ENCODE results near the gene MRPS27.

MRPS27 gene

GRCh38 chr5:72319976-72320752 is at the start of gene MRPS27, which contains the start of gene PTCD2:
MRPS27 (minus strand) TSS chr5:72320240; CDS start chr5:72320221, 19 bp downstream.
PTCD2 (plus strand) TSS chr5:72320373; CDS start chr5:72320383, 10 bp downstream.
- peak; percentile 96 for DNase-seq

DNA sequence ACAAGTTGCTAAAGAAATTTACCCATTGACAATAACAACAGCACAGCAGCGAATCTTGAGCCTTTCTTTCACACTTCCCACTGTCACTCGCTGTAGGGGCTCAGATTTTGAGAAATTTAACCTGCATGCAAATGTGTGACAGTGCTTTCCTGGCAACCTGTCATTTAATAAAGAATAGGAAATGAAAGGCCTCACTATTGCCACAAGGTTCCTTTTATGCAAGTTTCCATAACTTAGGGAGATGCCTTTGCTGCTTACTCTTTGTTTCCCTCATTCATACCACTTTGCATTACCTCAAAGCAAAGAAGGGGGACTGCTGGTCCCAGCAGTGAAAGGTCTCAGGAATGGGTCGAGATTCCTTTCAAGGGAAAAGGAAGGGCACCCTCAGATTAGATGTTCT is 49.7 kb upstream of the MRPS27 start:
- DNase-seq: no peak

GRCh38 chr5:72369301-72369700 is 49.3 kb upstream of the MRPS27 start:
- DNase-seq: no peak

DNA sequence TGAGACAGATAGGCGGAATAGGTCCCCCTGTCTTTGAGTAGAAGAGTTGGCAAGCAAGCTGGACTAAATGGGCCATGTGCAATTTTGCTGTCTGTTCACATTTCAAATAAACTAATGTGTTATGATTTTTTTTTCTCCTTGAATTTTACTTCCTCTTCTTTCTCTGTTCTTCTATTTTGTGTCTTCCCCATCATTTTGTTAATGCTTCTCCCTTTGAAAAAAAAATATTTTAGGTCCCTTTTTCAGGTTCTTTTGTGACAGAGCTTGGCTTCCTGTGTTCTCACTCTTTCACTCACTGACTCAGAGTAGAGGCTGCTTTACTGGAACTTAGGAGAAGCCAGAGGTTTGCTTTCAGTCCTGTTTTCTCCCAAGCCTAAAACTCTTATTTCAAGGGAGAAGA is 48.2 kb upstream of the MRPS27 start:
- no peak for DNase-seq

DNA sequence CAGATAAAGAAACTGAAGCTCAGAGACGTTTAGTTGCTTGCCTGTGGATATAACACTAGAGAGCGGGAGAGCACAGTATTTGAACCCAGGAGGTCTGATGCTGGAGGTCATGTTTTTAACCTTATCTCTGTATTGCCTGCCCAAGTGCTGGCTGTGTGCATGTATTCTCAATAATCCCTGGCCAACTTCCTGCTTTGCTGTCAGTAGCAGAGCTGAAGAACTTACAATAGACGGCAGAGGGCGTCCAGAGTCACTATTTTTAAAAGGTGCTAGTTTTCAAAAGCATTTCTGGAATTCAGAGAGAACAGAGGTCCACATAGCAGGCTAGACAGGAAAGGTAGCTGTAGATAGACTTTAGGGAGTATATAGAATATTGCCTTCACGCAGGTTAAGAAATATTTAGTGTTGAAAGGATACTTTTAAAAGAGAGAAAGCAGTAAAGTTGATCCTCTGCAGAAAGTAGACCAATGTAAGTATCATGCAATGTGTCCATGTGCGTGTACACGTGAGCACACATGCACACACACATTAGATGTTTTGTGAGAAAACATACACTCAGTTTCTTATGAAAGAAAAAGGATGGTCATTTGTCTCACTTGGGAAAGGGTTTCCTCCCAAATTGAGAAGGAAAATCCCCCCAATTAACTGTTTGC is 46.4 kb upstream of the MRPS27 start:
- peak; percentile 56 for DNase-seq

- DNase-seq: no peak
These were observed 44.9 kb upstream of the MRPS27 start for GRCh38 chr5:72364951-72365350.

DNA sequence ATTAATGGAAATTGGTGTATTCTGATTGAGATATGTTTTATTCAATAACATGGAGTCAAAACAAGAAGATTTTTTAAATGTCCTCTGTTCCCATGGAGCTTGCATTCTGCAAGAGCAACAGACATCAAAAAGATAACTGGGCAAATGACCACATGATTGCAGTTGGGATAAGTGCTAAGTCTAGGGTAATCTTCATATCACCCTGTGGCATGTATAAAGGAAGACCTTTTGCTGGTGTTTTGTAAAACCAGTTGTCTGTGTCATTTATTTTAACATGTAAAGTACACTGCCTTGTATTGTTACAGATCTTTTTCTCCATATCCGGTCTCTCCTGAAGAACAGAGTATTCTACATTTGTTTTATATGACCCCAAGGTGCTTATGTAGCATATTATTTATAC is 44.1 kb upstream of the MRPS27 start:
- no peak for DNase-seq

DNA sequence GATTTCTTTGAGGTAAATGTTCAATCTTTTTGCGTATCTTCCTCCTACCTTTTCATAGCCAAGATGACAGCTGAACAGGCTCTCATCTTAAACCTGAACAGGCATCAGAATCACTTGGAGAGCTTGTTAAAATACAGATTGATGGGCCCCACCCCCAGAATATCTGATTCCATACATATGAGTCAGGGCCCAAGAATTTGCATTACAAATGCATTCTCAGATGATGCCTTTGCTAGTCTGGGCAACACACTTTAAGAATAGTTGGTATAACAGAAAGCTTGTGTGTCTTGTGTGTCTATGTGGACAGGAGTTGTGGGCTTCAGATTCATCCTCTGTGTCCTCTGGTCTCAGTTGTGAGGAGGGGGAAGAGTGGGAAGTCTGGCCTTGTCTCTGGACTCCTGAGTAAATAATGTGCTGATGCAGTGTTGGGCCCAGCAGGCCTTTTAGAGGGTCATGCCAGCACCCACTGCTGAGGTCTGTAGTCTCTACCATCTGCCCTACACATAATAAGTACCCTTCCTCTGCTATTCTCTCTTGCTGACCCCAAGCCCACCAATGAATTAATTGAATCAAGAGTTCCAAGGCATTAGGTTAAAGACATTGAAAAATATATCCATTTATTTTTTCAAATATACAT is 43.2 kb upstream of the MRPS27 start:
- no peak for DNase-seq

GRCh38 chr5:72359886-72360285 is 39.8 kb upstream of the MRPS27 start:
- no peak for DNase-seq

DNA sequence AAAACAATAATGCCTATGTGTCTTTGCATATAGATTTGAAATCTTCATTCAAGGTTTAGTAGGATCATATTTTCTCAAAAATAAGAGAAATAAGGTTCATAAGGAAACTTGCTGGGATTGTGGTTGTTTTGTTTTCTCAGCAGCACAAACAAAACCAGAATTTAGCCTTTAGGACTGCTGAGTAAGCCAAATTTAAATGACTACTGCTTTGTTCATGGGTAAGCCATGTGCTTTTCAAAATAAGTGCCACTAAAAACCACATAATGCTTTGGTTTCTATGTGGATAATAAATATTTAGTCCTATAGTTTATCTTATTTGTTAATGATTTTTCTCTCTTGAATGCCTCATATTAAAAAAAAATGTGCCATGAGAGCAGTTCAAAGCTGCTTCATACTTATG is 38.9 kb upstream of the MRPS27 start:
- no peak for DNase-seq

- no peak for DNase-seq
These were observed 36.3 kb upstream of the MRPS27 start for GRCh38 chr5:72356361-72356760.

DNA sequence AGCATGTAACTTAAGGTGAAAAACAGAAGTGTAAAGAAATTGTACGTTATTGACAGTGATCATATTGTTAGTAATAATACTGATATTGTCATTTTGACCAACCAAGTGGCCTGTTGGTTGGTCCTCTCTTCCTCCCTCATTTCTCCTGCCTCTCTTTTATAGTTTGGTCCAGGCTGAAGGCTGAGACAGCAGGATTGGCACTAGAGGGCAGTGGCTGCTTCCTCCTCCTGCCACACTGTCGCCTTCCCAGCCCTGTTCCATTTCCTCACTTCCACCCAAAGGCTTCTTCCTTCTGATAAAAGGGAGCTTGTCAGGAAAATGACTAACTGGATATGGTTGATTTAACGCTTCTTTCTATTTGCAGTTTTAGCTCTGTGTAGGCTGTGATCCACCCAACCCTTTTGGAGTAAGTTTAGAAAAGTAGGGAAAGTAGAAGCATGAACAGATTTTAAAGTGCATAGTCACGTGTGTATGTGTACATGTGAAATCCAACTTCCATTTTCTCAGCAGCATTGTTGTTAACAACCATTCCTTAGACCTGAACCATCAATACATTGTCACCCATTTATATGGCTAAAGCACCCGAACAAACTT is 35.8 kb upstream of the MRPS27 start:
- DNase-seq: no peak

DNA sequence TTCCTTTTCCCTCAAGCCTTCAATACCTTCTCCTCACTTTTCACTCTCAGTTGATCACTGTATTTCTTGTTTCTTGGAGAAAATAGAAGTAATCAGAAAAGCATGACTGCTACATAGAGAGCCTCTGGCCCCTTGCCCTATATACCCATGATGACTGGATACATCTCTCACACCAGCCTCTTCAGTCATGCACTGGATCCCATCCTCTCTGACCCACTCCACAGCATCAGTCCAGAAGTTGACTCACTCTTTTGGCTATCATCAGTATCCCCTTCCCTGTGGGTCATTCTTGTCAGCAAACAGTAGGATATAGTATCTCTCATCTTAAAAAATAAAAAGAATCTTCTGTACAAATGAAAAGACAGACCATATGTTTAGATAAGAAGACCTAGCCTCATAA is 33.0 kb upstream of the MRPS27 start:
- DNase-seq: no peak

GRCh38 chr5:72352616-72353015 is 32.6 kb upstream of the MRPS27 start:
- DNase-seq: no peak

DNA sequence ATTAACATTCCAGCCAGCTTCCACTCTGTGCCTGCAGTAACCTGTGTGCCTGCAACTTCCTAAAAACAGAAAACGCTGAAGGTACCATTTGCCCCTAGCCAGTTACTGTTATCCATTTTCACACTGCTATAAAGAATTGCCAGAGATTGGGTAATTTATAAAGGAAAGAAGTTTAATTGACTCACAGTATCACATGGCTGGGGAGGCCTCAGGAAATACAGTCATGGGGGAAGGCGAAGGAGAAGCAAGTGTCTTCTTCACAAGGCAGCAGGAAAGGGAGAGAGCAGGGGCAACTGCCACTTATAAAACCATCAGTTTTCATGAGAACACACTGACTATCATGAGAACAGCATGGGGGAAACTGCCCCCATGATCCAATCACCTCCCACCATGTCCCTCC is 31.3 kb upstream of the MRPS27 start:
- no peak for DNase-seq

DNA sequence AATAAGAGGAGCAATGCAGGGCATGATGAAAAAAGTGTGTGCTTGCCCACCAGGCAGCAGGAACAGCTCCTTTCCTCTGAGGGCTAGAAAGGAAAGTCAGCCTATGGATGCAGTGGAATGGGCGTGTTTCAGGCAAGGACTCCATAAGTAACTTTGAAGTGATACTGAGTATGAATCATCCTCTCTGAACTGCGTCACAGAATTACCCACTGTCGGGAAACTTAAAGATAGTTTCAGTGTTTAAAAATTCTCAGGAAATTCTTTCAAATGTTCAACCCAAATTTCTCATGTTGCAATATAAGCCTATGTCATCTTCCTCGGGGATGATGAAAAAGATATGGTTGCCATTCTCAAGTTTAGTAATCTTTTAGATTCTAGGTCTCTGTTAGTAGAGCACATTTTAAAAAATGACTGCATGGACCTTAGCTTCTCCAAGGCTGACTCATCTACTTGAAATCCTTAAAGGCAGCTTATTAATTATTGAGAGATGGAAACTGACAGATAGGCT is 27.8 kb upstream of the MRPS27 start:
- no peak for DNase-seq

DNA sequence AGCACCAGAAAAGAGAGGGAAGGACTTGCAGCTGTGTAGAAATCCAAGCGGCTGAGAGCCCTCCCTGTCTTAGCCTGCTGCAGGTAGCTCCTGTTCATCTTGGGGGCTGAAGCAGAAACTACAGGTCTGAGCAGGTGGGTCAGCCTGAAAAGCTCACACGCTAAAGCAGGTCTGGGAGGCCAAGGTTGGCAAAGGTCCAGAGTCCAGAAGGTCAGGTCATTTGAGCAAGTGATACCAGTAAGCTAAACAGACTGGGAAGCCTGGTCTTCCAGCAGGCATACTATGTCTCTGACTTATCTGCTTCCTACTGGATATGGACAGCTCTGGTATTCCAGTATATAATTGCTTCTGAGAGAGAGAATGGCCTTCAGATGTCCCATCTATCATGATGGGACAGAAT is 26.4 kb upstream of the MRPS27 start:
- DNase-seq: no peak

- no peak for DNase-seq
These were observed 18.7 kb upstream of the MRPS27 start for GRCh38 chr5:72338689-72339209.

GRCh38 chr5:72337159-72337558 is 17.1 kb upstream of the MRPS27 start:
- no peak for DNase-seq

DNA sequence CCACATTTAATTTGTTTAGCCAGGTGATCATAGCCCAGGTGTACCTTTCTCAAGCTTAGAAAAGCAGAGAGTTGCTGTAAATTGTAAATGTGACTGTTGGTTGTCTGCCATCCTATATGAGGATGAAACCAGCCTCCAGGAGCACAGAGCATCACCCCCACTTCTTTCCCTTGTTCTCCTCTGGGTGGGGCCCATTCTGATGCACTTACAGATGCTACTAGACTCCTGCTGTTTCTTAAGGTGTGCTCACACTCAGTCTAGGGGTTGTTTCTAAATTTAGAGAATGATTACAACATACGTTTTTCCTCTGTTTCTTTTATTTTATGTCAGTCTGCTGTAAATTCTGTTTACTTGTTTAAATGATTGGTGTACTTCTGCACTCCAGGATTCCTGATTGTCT is 10.7 kb upstream of the MRPS27 start:
- DNase-seq: no peak

GRCh38 chr5:72328172-72328571 is 8.1 kb upstream of the MRPS27 start:
- peak; percentile 86 for DNase-seq

DNA sequence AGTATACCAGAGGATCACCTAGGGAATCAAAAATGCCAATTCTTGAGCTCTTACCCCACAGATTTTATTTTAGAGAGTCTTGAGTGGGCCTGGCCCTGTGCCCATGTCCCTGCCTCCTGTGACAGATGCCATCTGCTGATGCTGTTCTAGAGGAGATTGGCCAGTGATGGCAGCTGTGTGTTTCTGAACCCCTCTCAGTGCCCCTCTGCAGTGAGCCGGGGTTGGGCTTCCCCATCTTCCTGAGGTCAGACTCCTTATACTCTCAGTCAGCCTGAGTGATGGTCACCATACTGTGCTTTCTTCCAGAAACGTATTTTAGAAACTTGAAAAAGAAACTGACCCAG is 6.2 kb upstream of the MRPS27 start:
- DNase-seq: no peak

DNA sequence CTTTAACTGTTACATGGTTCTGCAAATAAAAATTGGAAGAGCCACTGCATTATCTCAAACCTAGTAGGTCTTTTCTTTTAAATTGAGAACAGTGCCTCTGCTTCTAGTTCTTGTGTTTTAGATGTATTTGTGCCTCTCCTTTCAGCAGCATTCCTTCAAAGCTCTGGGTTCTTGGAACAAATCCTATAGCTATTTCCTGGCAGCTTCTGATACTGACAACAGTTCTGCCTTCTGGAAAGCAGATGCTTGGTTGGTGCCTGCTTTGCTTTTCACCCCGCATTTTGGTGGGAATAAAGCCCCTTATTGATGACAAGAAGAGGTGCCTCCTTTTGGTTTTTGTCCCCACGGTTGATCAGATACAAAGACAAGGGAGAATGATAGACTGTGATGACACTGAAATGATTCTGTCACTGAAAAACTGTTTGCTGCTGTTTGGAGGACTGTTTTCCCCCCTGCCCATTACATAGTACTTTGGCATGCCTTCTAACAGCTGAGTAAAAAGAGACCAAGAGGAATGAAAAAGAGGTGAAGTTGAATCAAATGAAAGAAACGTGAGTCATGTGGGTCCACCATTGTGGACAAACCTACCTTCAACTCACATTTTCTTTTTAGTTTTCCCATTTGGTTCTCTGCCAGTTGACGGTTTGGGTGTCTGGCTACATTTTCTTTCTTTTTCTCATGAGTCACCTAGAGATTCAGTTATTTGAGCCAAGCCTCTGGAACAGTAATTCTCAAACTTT is 5.7 kb upstream of the MRPS27 start:
- no peak for DNase-seq

All from NCI-H1092 treated with DMSO at 0.1 percent for 48 hours (cell line).